Stimulated activated CD4-positive, alpha-beta T cell treated with anti-CD3 and anti-CD28 coated beads, TNF-alpha, amount 100 ng/mL, for 4 hours (primary cell): ENCODE results near the gene SPOCK1.
"Not testable (repeated sequence)": the region's sequence is repeated elsewhere in the genome, so short reads cannot be mapped to it uniquely, and the experiment has no call there.

Experiments
- DNase-seq, 3 experiments: peaks; one replicate each; pipeline ENCODE4 v3.0.0-alpha.2; 2020; ENCODE audit warnings: low read depth in 3 of 3

SPOCK1 gene

DNA sequence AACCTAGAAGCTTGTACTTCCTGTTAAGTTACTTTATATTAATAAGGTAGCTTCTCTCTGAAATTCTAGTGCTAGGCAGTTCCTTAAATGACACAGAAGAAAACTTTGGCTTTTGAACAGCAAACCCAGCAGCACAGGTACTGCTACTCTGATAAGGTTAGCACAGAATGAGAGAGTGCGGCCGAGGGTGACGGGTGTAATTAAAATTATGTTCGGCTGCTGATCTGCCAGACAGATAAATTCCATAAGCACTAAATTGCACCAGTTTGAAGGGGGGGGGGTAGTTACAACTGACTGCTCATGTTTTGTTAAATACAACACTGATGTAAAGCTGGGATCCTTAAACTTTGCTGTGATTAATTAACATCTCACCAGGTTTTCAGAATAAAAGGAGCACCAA lies 475.1 kb downstream of the SPOCK1 start:
- DNase-seq: no peak

DNA sequence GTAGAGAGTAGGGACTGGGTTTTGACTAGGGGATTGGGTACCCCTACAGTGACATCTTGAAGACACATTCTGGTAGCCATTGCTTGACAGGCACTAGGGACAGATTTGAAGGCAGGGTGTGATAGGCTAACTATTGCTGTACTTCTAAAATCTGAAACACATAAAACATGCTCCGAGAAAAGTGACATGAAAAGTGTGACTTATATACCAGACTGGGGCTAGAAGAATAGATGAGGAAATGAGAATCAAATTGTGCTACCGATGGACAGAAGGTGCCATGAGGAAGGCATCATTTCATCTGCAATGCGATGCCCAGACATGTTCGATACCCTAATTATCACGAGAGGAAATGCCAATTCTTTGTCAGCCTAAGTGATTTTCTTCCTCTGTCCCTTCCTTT lies 475.8 kb downstream of the SPOCK1 start:
- DNase-seq: no peak

DNA sequence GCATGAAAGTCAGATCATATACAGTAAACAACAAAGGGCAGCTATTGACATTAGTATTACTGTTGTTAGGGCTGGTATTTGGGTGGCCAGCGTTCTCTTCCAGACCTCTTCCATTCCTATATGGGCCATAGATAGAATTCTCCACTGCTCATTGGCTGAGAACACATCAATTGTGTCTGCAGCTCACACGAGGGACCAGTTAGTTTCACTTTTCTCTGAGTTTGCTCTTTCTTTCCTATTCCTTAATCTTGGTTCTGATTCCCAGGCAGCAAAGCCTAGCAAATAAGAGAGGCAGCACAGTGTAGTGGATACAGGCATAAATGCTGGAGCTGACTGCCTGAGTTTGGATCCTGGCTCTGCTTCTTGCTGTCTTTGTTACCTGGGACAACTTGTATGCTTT lies 476.4 kb downstream of the SPOCK1 start:
- no peak for DNase-seq

DNA sequence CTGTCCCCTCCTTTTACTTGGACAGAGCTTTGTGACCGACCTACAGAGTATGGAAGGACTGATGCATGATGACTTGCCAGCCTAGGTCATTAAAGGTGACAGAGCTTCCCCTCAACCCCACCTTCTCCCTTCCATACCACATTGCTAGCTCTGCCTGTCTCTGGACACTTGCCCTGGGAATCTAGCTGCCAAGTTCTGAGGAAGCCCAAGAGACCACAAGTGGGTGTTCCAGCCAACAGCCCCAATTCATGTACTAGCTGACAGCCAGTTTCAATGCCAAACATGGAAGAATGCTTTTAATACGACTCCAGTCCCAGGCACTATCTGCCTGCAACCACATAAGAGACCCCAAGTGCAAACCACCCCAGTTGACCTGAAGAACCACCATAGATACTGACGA lies 477.1 kb downstream of the SPOCK1 start:
- DNase-seq: no peak

DNA sequence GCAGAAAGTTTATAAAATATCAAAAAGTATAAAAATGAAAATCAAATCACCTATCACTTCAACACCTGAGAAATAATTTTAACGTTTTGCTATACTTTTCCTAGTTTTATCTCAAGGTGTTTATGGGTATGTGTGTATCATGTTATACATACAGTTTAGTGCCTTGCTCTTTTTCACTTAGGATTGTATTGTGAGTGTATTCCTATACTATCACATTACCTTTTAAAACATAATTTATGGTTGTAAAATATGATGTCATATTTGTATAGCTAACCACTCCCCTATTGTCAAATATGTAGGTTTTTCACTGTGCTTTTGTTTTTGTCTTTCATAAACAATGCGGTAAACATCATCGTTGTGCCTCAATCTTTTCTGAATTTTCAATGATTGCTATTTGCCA lies 479.9 kb downstream of the SPOCK1 start:
- DNase-seq: no peak

DNA sequence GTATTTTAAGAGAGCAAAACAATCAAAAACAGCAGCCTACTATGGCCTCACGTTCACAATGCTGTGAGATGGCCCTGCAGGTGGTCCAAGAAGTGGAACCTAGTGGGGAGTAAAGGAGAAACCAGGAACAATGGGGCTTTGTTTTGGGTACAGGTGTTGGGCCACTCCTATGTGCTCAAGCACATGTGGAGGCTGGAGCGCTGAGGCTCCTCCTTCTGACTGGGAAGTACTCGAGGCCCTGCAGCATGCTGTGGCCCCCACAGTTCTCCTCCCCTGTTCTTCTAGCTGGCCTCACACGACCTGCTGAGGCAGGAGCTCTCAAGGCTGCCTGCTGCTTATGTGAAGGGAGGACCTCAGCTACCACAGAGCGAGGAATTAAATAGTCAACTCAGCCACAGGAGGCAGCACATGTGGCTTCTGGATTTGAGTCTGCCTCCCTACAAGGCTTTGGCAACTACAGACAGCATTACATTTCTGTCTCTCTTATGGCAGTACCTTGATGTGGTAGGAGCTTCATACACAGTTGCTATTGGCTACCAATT lies 482.3 kb downstream of the SPOCK1 start:
- DNase-seq: no peak

DNA sequence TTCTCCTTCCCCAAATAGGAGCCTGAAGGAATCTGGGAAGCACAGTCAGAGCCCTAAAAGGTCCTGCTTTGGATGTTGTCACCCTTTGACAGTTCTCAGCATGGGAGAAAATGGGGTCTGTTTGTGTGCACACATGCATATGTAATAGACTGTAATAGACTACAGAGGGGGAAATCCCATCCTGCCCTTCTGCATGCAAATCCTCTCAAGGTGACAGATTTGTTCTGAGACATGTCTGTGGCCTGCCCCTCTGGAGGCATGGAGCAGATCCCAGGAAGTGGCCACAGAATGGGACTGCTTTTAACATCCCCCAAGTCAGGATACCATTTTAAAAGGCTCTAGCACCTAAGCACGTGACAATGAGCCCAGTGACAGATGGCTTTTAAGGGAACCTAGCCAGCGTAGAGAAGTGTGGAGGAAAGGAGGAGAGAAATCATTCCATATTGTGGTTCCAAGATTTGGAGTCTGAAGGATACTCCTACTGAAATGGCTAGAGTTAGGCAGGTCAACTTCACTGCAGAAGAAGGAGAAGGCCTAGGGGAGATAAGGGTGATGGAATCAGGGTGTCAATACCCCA lies 483.5 kb downstream of the SPOCK1 start:
- DNase-seq: no peak

DNA sequence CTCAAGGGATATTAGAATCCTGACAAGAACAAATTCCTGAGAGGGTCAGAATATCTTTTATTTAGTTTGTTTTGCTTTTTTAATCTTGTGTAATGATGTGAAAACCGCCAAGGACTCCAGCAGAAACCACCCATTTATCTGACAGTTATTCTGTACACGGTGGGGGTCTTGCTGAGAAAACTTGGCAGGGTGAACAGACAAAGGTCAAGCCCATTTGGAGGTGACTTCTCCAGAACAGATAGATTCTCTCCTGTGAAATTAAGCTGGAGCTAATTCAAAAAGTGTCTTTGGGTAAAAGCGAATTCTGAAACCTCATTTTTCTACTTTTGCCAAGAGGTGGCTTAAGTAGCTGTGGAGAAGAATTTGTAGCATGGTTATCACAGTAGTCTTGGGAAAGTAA lies 484.4 kb downstream of the SPOCK1 start:
- no peak for DNase-seq

DNA sequence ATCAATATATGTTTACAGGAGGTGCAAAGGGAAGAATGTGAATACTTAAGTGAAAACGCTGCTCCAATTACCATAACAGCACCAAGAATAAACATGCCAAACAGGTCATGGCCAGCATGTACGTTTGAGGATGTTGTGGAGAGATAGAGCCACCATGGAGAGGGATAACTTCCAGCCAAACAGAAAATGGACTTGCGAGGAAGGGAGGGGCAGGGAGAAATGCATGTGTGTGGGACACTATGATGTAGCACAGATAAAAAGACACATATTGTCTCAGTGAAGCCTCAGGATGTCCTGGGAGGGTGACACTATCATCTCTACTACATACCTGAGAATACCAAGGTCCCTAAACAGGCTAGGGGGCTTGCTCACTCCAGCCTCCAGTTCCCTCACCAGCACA lies 488.9 kb downstream of the SPOCK1 start:
- no peak for DNase-seq

DNA sequence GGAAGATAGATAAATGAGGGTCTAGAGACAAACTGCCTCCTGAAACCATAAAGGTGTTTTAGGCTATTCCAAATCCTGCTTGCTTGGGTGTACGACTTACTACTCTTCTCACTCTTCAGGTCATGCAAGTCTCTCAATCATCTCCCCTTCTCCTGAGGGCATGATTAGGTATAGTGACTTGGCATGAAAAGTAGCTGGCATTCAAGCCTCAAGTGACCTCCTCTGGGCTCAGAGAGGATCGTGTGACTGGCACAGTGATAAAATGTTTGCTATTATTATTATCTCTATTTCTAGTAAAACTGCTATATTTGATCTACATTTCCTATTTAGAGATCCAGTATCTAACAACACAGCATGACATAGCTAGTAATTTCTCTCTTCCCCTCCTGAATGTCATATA lies 494.8 kb downstream of the SPOCK1 start:
- no peak for DNase-seq

DNA sequence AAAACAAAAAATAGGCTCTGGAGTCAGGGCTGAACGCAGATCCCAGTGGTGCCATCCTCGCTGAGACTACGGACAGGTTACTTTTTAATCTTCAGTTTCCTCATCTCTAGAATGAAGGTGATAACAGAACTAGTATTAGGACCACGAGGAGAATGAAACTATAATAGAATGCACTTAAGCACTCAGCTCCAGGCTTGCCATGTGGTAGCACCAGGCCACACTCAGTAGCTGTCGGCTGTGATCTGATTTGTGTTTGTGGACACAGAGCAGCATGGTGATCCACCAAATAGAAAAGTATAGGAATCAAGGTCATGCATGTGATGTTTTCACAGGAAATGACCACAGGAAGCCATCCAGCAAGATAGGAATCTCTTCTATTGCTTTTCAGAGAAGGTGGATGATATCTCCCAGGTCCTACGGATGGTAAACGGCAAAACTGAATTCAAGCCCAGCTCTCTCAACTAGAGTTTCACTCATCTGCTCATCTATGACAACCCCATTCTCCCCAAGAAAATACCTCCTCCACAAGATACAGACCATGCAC lies 498.0 kb downstream of the SPOCK1 start:
- DNase-seq: no peak

DNA sequence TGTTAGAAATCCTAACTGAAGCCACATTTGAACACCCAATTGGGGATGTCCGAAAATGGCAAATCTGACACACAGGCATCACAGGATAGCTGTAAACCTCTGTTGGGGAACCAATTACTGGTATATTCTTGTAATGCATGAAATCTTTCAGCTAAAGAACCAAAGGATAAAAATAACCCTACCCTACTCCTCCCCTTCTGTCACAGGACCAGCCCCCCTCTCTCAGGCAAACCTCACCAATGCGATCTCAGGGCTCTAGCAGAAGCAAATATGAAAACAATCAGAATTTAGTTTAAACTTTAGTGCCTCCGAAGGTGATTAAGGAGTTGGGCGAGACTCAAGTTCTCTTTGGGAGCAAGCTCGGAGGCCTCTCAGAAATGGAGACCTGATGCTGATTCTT lies 499.3 kb downstream of the SPOCK1 start:
- DNase-seq: no peak

DNA sequence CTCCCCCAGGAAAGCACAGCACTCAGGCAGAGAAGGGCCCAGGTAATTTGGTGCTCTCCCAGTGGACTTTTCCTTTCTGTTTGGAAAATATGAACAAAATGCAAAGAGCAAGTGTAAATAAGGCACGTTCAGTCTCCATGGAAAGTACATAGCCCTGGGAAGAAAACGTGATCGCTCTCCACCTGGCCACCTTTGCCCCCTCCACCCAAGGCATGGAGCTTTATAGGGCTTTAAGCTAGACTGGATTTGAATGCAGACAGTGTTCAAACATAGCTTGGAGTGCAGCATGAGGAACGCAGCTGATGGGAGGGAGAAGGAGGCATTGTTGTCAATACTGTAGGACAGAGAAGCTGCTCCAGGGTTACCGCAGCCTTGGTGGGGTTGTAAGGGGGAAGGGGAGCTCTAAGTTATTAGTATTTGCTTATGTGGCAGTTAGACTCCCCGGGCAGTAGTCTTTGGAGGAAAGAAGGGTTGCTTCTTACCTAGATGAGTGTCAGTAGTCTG lies 500.2 kb downstream of the SPOCK1 start:
- no peak for DNase-seq

DNA sequence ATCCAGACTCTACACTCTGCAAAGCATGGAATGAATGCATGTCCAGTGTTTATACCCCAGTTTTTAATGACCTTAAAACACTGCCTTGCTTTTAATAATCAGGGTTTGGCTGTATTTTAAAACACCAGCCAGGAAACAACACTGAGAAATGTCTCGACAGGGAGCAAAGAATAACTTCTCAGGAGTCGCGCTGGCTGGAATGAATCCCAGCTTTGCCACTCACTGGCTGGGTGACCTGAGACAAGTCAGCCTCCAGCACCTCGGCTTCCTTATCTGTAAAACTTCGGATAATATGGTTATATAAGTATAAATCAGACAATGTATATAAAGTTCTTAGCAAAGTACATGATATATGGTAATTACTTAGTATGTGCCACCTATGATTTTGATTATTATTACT lies 505.0 kb downstream of the SPOCK1 start:
- DNase-seq: no peak

DNA sequence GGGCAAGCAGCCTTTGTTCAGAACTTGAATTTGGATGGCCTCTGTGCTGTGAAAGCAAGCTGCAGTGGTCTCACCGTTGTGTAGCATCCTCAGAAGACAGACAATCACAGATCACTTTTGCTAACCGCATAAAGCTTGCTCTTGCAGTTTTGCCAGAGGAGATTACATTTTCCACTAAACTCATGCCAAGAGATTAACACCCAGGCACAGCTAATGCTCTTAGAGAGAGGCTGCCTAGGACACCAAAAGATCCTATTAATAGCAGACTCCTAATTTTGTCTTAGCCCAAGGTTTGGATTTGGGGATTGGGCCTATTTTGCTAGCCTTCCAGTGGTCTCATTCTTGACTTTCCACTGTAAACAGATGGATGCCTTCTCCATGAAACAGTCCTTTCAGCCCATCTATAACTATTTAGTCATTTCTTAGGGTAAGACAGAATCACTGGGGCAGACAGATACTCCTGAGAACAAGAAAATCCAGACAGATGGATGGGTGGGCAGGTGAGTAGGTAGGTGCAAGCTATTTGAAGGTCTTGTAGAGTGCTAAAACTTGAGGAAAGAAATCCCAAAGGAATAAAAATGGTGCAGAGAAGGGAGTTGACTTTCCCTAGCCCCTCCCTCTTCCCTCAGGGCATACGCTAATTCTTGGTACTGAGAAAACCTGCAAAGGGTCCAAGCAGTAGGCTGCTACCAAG lies 506.2 kb downstream of the SPOCK1 start:
- DNase-seq: no peak

DNA sequence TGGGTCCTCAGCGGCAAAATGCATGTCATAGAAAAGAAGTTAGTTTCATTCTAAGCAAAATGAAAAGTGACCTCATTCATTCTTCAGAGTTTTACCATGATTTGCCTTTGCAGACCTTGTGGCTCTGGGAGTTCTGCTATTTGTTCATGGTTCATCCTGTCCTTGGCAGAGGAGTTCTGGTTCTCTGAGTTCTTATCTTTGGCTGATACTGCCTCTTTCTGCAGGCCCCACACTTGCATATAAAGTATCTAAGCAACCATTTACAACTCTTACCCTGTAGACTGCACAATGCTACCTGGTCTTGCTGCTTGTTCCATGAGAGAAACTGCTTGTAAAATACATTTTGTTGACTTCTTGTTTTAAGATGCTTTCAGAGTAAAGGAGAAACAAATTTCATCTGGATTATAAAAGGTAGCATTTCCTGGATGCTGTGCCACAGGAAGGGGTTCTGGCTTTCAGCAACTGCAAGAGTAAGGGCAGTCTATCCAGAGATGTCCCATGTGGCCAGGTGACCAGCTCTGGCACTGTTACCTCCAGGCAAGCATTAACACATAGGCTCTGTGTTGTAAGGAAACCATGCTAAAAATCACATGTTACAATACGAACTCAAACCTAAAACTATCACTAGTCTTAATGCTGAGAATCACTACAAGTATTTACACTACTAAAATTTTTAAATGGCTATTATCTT lies 513.2 kb downstream of the SPOCK1 start:
- no peak for DNase-seq

DNA sequence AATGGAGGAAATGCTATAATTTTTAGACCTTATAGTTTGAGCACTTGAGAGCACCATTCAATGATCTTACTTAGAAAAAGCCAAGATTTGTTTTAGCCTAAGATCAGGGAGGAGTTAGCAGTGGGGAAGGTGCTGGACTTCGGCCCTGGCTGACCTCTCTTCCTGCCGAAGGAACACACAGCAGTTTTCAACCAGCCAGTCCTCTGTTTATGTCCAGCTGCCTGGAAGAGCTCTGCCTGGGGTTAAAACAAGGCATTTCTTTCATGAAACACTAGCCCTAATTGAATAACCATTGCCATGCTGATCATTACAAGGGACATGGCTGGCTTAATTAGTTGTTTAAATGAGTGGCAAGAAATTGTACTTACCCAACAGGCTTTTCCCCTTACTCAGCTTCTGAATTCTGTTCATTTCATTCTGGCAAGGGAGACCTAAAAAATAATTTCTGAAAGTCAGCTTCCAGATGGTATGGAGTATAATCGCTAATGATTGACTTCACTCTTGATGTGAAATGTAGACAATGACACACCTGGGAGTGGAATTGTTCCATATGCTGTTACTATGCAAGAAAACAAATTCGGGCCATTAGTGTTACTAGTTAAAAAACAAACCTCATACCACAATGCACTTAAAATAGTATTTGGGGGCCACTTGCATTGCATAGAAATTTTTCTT lies 514.2 kb downstream of the SPOCK1 start:
- DNase-seq: no peak

DNA sequence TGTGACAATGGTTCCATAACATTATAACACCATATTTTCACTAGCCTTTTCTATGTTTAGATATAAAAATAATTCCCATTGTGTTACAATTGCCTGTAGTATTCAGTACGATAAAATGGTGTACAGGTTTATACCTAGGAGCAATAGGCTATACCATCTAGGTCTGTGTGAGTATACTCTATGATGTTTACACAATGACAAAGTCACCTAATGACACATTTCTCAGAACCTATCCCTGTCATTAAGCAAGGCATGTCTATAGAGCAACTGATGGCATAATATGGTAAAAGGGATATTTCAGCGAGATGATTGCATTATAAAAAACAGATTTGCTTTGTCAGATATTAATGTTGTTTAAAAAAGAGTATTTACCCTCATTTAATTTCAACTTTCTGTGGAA lies 517.2 kb downstream of the SPOCK1 start:
- DNase-seq: no peak

DNA sequence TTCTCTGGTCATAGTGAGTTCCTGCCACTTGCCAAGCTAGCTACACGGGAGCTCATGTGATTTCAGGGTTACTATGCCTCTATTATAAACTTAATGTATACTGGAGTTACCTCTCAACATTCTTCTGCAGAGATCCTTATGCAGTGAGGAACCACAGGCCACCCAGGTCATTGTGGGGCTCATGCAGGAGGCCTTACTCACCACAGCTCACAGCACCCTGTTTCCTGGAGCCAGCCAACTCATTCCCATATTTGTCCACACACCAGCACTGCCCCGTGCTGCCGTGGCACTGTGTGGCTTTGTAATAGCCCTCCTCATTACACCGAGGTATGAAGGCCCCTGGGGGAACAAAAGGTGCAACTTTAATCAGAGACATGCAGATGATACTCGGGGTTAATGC lies 520.0 kb downstream of the SPOCK1 start:
- DNase-seq: no peak

DNA sequence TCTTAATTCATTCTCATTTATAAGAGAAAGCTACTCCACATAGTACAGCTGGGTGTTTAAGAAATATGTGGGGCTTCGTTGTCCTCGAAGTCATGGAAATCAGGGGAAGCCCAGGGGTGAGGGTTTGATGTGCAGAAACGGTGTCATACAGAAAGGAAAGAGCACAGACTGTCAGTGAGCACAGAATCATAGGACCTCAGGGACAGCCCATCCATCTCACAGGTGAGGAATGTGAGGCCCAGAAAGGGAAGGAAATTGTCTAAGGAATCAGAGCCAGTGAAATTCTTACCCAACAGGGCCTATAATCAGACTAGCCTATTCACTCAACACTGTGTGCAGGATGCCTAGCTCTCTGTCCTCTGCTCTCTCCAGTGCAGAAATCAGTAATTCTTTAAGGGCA lies 535.6 kb downstream of the SPOCK1 start:
- no peak for DNase-seq

DNA sequence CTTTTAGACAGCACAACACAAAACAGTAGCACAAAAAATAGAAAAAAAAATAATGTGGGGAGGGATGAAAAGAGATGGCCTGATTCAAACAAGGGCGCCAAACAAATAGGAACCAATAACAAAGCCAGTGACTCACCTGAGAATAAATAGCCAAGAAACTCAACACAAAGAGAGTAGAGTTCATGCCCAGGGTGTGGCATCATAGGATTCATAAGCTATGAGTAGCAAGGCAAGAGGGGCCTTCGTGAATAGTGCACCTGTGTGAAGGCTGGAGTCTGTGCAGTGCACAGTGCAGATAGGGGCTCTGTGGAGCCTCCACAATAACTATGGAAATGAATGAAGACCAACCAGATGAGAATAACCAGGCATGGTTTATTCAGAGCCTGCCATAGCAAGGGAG lies 541.7 kb downstream of the SPOCK1 start:
- no peak for DNase-seq

DNA sequence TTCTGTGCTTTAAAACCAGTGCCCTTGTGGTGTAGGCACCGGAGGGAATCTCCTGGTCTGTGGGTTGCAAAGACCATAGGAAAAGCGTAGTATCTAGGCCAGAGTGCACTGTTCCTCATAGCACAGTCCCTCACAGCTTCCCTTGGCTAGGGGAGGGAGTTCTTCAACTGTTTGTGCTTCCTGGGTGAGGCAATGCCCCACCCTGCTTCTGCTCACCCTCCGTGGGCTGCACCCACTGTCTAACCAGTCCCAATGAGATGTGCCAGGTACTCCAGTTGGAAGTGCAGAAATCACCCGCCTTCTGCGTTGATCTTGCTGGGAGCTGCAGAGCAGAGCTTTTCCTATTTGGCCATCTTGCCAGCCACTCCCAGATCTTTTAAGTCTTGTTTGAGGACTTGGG lies 545.0 kb downstream of the SPOCK1 start:
- not testable (repeated sequence) for DNase-seq
